Prostate gland (tissue), 2 donors: ENCODE data around the gene FAM219B.

Source experiments
- CTCF ChIP-seq, 4 experiments: fragments of 200-600 bp in 2 of 4; fragments of 450-650 bp in 2 of 4; sonication (generic) in 2 of 4; IDR thresholded peaks; 1 replicate in 3 of 4; 2 replicates in 1 of 4; pipeline ENCODE4 v1.5.1; 2016 to 2019; ENCODE audit warnings: antibody characterized with exemption in 4 of 4, mild to moderate bottlenecking in 2 of 4, moderate library complexity in 2 of 4
- POLR2A ChIP-seq: fragments of 450-650 bp; IDR thresholded peaks from one replicate; pipeline ENCODE4 v1.6.1; 2016; ENCODE audit warnings: antibody characterized with exemption, mild to moderate bottlenecking
- POLR2AphosphoS5 ChIP-seq: sonication (generic); formaldehyde crosslinking; IDR thresholded peaks from one replicate; pipeline ENCODE4 v1.6.1; 2017; ENCODE audit warnings: antibody characterized with exemption

- TF ChIP-seq POLR2A (no peak), CTCF (IDR thresholded peaks at IDR 0.05) (no peak), POLR2AphosphoS5 (no peak)
Observed at GRCh38 chr15:74857082-74857655, 49.5 kb downstream of the FAM219B start.
